WTC11 (cell line): ENCODE measurements around the gene SHANK2. TPM values are rescaled to one million over a fixed set of nuclear protein-coding genes. Genes with fewer than 3 reads are reported as not detected.

Experiments used
- ATAC-seq: fragments of 200-7000 bp; cut with Tn5 transposase; 2 replicates; pipeline ENCODE4 v1.10.0; 2021; ENCODE audit warnings: mild to moderate bottlenecking, moderate library complexity
- CTCF ChIA-PET: fragments of 300-600 bp; sonication (Branson Sonifier 250); formaldehyde crosslinking; loops from one replicate; lab custom pipeline; 2021; ENCODE audit warnings: antibody characterized with exemption; lab: Charles Lee
- POLR2A ChIA-PET: fragments of 350-600 bp; sonication (Branson Sonifier 250); formaldehyde crosslinking; loops from one replicate; lab custom pipeline; 2021; ENCODE audit warnings: antibody characterized with exemption; lab: Charles Lee
- DNase-seq: peaks from one replicate; pipeline ENCODE4 v3.0.0; 2021; ENCODE audit warnings: low spot score
- H3K27ac Mint-ChIP-seq: 2 replicates; pipeline ENCODE4 v1.8.0; 2021; ENCODE audit warnings: mixed read lengths
- H3K27me3 Mint-ChIP-seq: 2 replicates; pipeline ENCODE4 v1.8.0; 2021; ENCODE audit warnings: low read depth, mild to moderate bottlenecking, moderate library complexity, mixed read lengths
- H3K36me3 Mint-ChIP-seq: 2 replicates; pipeline ENCODE4 v1.8.0; 2021; ENCODE audit warnings: mixed read lengths
- H3K4me1 Mint-ChIP-seq: 2 replicates; pipeline ENCODE4 v1.8.0; 2022; ENCODE audit warnings: mixed read lengths
- H3K4me3 Mint-ChIP-seq: 2 replicates; pipeline ENCODE4 v1.8.0; 2021; ENCODE audit warnings: mild to moderate bottlenecking, moderate library complexity, mixed read lengths
- H3K9me3 Mint-ChIP-seq: 2 replicates; pipeline ENCODE4 v1.8.0; 2021; ENCODE audit warnings: mixed read lengths
- CTCF ChIP-seq: fragments of 200-600 bp; IDR thresholded peaks from 2 replicates; pipeline ENCODE4 v1.8.0; 2022; ENCODE audit warnings: antibody characterized with exemption
- E2F5 ChIP-seq: sonication (generic); formaldehyde crosslinking; IDR thresholded peaks from 2 replicates; pipeline ENCODE4 v1.8.1; 2022; ENCODE audit warnings: mild to moderate bottlenecking, moderate library complexity, missing genetic modification reagents
- ELF4 ChIP-seq: sonication (generic); formaldehyde crosslinking; IDR thresholded peaks from 2 replicates; pipeline ENCODE4 v1.8.1; 2022; ENCODE audit warnings: low read depth, mild to moderate bottlenecking, moderate library complexity, missing genetic modification reagents
- IRF2 ChIP-seq: sonication (generic); formaldehyde crosslinking; IDR thresholded peaks from 2 replicates; pipeline ENCODE4 v1.8.0; 2022; ENCODE audit warnings: low read depth, missing genetic modification reagents, borderline replicate concordance
- NR1H2 ChIP-seq: sonication (generic); formaldehyde crosslinking; IDR thresholded peaks from 2 replicates; pipeline ENCODE4 v1.9.0; 2021; ENCODE audit warnings: mild to moderate bottlenecking, moderate library complexity, missing genetic modification reagents
- RORB ChIP-seq: fragments of 250-450 bp; sonication (Bioruptor Pico); IDR thresholded peaks from 2 replicates; pipeline ENCODE4 v1.9.0; 2021; ENCODE audit warnings: mild to moderate bottlenecking
- SMAD3 ChIP-seq: sonication (generic); formaldehyde crosslinking; IDR thresholded peaks from 2 replicates; pipeline ENCODE4 v1.8.0; 2022; ENCODE audit warnings: missing genetic modification reagents, mild to moderate bottlenecking, borderline replicate concordance
- TCF7 ChIP-seq: sonication (generic); formaldehyde crosslinking; IDR thresholded peaks from 2 replicates; pipeline ENCODE4 v1.8.0; 2022; ENCODE audit warnings: mild to moderate bottlenecking, low read depth, missing genetic modification reagents, moderate library complexity
- TEAD1 ChIP-seq: sonication (generic); formaldehyde crosslinking; IDR thresholded peaks from 2 replicates; pipeline ENCODE4 v1.8.0; 2022; ENCODE audit warnings: mild to moderate bottlenecking, missing genetic modification reagents
- TP53 ChIP-seq: sonication (generic); formaldehyde crosslinking; IDR thresholded peaks from 2 replicates; pipeline ENCODE4 v1.8.1; 2023; ENCODE audit warnings: mild to moderate bottlenecking, missing genetic modification reagents
- ZNF138 ChIP-seq: sonication (generic); formaldehyde crosslinking; conservative IDR thresholded peaks from 2 replicates; pipeline ENCODE4 v1.8.1; 2022; ENCODE audit warnings: mild to moderate bottlenecking, moderate library complexity, missing genetic modification reagents
- ZNF219 ChIP-seq: sonication (generic); formaldehyde crosslinking; IDR thresholded peaks from 2 replicates; pipeline ENCODE4 v1.8.0; 2023; ENCODE audit warnings: missing genetic modification reagents, mild to moderate bottlenecking, borderline replicate concordance
- ZNF263 ChIP-seq: sonication (generic); formaldehyde crosslinking; IDR thresholded peaks from 2 replicates; pipeline ENCODE4 v1.8.1; 2022; ENCODE audit warnings: low read depth, mild to moderate bottlenecking, moderate library complexity, missing genetic modification reagents
- ZNF396 ChIP-seq: fragments of 250-450 bp; sonication (Bioruptor Pico); IDR thresholded peaks from 2 replicates; pipeline ENCODE4 v1.8.0; 2021; ENCODE audit warnings: mild to moderate bottlenecking, moderate library complexity, borderline replicate concordance
- ZNF425 ChIP-seq: fragments of 250-450 bp; sonication (Bioruptor Pico); conservative IDR thresholded peaks from 2 replicates; pipeline ENCODE4 v1.9.0; 2021; ENCODE audit warnings: mild to moderate bottlenecking
- ZNF512 ChIP-seq: sonication (generic); formaldehyde crosslinking; IDR thresholded peaks from 2 replicates; pipeline ENCODE4 v1.8.1; 2022; ENCODE audit warnings: missing genetic modification reagents, borderline replicate concordance
- total RNA-seq: library from RNA; stranded (reverse); gene quantifications from 3 replicates; pipeline ENCODE4 v1.2.3, GENCODE V29; 2021
- TF ChIP-seq, protein P1 (sequence below): sonication (generic); formaldehyde crosslinking; IDR thresholded peaks from 2 replicates; pipeline ENCODE4 v1.8.1; 2022; ENCODE audit warnings: low read depth, missing genetic modification reagents, borderline replicate concordance
- TF ChIP-seq, protein P2 (sequence below): sonication (generic); formaldehyde crosslinking; IDR thresholded peaks from 2 replicates; pipeline ENCODE4 v1.8.1; 2023; ENCODE audit warnings: mild to moderate bottlenecking, missing genetic modification reagents, moderate library complexity
- TF ChIP-seq, protein P3 (sequence below): sonication (generic); formaldehyde crosslinking; IDR thresholded peaks from 2 replicates; pipeline ENCODE4 v1.8.0; 2022; ENCODE audit warnings: mild to moderate bottlenecking, missing genetic modification reagents
- TF ChIP-seq, protein P4 (sequence below): fragments of 250-450 bp; sonication (Bioruptor Pico); IDR thresholded peaks from 2 replicates; pipeline ENCODE4 v1.8.0; 2021; ENCODE audit warnings: mild to moderate bottlenecking

The SHANK2 gene
- total RNA-seq, 1 experiment from 2014 or later = 64.8 TPM

GRCh38 chr11:71204748-71205664 lies 47.4 kb downstream of the SHANK2 start (continued):
- no peak for TF ChIP-seq ZNF512 (CRISPR knock-in tag)

GRCh38 chr11:71204294-71204693 lies 48.1 kb downstream of the SHANK2 start:
- TF ChIP-seq CTCF (no peak), ZNF263 (CRISPR knock-in tag) (no peak), NR1H2 (CRISPR knock-in tag) (no peak), E2F5 (CRISPR knock-in tag) (no peak), TCF7 (CRISPR knock-in tag) (no peak), IRF2 (CRISPR knock-in tag) (no peak), ZNF219 (CRISPR knock-in tag) (no peak), ZNF425 (CRISPR knock-in tag) (no peak), ZNF396 (CRISPR knock-in tag) (no peak)
- TF ChIP-seq, protein P1, sequence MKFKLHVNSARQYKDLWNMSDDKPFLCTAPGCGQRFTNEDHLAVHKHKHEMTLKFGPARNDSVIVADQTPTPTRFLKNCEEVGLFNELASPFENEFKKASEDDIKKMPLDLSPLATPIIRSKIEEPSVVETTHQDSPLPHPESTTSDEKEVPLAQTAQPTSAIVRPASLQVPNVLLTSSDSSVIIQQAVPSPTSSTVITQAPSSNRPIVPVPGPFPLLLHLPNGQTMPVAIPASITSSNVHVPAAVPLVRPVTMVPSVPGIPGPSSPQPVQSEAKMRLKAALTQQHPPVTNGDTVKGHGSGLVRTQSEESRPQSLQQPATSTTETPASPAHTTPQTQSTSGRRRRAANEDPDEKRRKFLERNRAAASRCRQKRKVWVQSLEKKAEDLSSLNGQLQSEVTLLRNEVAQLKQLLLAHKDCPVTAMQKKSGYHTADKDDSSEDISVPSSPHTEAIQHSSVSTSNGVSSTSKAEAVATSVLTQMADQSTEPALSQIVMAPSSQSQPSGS = no peak
- TF ChIP-seq, protein P2, sequence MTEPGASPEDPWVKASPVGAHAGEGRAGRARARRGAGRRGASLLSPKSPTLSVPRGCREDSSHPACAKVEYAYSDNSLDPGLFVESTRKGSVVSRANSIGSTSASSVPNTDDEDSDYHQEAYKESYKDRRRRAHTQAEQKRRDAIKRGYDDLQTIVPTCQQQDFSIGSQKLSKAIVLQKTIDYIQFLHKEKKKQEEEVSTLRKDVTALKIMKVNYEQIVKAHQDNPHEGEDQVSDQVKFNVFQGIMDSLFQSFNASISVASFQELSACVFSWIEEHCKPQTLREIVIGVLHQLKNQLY (CRISPR knock-in tag) = no peak
- TF ChIP-seq, all 79 proteins: peak for 0
- Mint-ChIP-seq H3K36me3 (peaks cover 20% of the 10 kb centered on the region), H3K4me1 (peaks cover 38% of the 10 kb centered on the region), H3K9me3 (peaks cover 9% of the 10 kb centered on the region; the same call in 1 of the 2 replicates), H3K27ac (no peak overlapping the region), H3K4me3 (no peak overlapping the region), H3K27me3 (no peaks in the 10 kb centered on the region)
- CTCF ChIA-PET = no interaction called here
- ATAC-seq = no peak
- DNase-seq = no peak
- POLR2A ChIA-PET = no interaction called here

DNA sequence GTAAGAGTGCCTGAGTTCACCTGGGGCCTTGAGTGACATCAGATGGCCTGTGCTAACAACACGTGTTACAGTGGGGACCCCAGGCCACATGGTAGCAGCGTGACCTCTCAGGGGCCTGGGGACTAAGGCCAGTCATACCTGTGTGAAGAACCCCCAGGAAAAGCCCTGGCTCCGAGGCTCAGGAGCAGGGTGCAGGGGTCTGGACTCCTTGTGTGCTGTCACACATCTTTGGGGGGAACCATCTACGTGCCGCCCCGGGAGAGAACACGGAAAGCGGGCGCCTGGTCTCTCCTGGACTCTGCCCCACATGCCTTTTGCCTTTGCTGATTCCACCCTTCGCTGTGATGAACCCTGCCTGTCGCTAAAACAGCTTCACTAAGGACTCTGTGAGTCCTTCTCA lies 48.7 kb downstream of the SHANK2 start:
- H3K27me3 Mint-ChIP-seq = no peaks in the 10 kb centered on the region
- no peak overlapping the region; the same call in 1 of the 2 replicates for H3K27ac Mint-ChIP-seq
- DNase-seq = no peak
- no peak overlapping the region for H3K4me3 Mint-ChIP-seq
- H3K36me3 Mint-ChIP-seq = peaks cover 16% of the 10 kb centered on the region
- H3K9me3 Mint-ChIP-seq = peaks cover 8% of the 10 kb centered on the region; the same call in 1 of the 2 replicates
- peaks cover 38% of the 10 kb centered on the region for H3K4me1 Mint-ChIP-seq
- CTCF ChIA-PET = no interaction called here
- no peak for ATAC-seq
- POLR2A ChIA-PET = no interaction called here
- no peak for TF ChIP-seq TP53 (CRISPR knock-in tag)
- TF ChIP-seq RORB (CRISPR knock-in tag) = no peak
- no peak for TF ChIP-seq TEAD1 (CRISPR knock-in tag)
- TF ChIP-seq, protein P3, sequence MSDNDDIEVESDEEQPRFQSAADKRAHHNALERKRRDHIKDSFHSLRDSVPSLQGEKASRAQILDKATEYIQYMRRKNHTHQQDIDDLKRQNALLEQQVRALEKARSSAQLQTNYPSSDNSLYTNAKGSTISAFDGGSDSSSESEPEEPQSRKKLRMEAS = no peak
- TF ChIP-seq ELF4 (CRISPR knock-in tag) = no peak
- TF ChIP-seq SMAD3 (CRISPR knock-in tag) = no peak
- TF ChIP-seq, protein P4, sequence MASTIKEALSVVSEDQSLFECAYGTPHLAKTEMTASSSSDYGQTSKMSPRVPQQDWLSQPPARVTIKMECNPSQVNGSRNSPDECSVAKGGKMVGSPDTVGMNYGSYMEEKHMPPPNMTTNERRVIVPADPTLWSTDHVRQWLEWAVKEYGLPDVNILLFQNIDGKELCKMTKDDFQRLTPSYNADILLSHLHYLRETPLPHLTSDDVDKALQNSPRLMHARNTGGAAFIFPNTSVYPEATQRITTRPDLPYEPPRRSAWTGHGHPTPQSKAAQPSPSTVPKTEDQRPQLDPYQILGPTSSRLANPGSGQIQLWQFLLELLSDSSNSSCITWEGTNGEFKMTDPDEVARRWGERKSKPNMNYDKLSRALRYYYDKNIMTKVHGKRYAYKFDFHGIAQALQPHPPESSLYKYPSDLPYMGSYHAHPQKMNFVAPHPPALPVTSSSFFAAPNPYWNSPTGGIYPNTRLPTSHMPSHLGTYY (CRISPR knock-in tag) = no peak
- TF ChIP-seq ZNF138 (CRISPR knock-in tag) = no peak
